HG03025 (cell line): ENCODE measurements around the gene TMIGD3.
"Not testable (repeated sequence)": the region's sequence is repeated elsewhere in the genome, so short reads cannot be mapped to it uniquely, and the experiment has no call there.

Experiments used
- ATAC-seq: cut with Tn5 transposase; IDR thresholded peaks from one replicate; pipeline ENCODE4 v1.9.1; 2021; ENCODE audit warnings: mild to moderate bottlenecking, moderate library complexity; ENCODE audit not compliant: unreplicated experiment, low FRiP score

Gene TMIGD3

GRCh38 chr1:111503585-111504060 is at the start of gene TMIGD3, which contains the start of gene ADORA3:
TMIGD3 (minus strand) TSS chr1:111503633; CDS start chr1:111503354, 279 bp downstream.
ADORA3 (minus strand) TSS chr1:111503633; CDS start chr1:111503354, 279 bp downstream.
- ATAC-seq: no peak

GRCh38 chr1:111553196-111553595 is 49.8 kb upstream of the TMIGD3 start:
- no peak for ATAC-seq

- ATAC-seq: no peak
Observed at GRCh38 chr1:111552587-111552986, 49.2 kb upstream of the TMIGD3 start.

DNA sequence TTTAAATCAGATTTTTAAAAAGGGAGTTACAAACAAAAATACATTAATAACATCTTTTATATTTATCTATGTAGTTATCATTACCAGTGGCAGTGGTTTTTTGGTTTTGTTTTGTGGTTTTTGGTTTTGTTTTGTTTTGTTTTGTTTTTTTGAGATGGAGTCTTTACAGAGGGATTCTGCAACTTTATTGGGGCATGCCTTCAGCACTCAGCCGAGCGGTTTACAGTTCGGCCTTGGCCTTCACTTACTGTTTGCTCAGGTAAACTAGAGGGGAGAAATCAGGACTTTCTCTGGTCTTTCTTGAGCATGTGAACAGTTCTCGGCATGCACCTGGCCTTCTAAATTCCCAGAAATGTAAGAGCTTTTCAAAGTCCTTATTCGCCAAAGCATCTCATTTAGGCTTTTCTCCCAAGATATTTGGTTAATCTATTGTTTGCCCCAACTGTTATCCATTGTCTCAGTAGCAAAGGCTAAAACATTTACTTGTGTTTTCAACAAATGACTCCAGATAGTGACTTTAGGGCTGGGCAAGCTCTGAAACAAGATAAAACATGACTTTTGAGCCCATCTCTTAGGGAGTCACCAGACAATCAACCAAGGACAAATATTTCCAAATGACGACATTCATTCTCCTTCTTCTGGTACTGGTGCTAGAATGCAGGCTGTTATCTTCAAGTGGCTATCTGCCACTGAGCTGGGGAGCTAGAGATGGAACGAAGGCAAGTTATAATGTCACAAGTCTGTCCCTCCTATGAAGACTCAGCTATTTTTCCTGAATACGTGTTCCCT is 48.4 kb upstream of the TMIGD3 start:
- ATAC-seq: no peak

GRCh38 chr1:111547786-111548185 is 44.4 kb upstream of the TMIGD3 start:
- not testable (repeated sequence) for ATAC-seq

DNA sequence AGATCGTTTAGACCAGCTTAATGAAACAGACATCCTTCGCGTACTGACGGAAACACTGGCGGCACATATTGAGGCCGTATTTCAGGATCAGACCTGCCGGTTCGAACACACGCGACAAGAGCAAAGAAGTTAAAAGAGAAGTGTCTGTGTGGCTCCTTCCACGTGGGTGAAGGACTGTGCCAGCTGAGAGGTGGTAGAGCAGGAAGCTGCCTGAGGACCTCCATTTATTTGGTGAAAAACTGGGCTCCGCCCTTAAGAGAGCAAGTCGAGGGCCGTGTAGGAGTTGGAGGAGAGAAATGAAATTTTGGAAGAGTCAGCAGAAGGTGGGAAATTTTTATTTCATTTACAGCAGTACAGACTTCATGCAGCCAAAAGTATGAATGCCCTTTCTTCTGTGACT is 38.8 kb upstream of the TMIGD3 start:
- ATAC-seq: no peak

- no peak for ATAC-seq
Observed at GRCh38 chr1:111541721-111542120, 38.3 kb upstream of the TMIGD3 start.

GRCh38 chr1:111540928-111541327 is 37.5 kb upstream of the TMIGD3 start:
- ATAC-seq: no peak

DNA sequence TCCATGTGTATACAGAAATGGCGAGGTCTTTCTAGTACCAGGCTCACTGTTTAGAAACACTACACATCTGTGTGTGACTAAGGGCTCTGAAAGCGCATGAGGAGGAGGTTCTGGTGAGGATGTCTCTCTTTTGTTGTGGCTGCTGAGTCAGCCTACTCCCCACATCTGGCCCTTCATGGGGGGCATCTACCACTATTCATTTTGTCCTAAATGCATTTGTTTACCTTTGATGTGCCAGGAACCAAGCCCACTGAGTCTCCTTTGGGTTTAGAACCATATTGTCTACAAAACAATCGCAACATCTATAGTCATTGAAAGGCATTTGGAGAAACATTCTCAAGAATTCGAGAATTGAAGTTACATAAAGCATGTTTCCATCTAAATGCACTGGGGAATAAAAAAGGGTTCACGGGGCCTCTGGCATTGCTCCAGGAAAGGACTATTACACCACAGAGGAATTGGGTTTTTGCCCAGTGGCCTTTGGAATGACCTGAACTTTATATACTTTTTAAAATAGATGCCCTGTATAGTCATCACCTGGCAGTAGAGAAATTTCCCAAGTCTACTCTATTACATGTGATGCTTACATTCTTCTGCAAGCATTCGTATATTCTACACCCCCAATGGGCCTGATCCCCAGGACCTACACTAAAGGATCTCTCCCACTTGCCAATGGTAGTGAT is 35.1 kb upstream of the TMIGD3 start:
- ATAC-seq: no peak

DNA sequence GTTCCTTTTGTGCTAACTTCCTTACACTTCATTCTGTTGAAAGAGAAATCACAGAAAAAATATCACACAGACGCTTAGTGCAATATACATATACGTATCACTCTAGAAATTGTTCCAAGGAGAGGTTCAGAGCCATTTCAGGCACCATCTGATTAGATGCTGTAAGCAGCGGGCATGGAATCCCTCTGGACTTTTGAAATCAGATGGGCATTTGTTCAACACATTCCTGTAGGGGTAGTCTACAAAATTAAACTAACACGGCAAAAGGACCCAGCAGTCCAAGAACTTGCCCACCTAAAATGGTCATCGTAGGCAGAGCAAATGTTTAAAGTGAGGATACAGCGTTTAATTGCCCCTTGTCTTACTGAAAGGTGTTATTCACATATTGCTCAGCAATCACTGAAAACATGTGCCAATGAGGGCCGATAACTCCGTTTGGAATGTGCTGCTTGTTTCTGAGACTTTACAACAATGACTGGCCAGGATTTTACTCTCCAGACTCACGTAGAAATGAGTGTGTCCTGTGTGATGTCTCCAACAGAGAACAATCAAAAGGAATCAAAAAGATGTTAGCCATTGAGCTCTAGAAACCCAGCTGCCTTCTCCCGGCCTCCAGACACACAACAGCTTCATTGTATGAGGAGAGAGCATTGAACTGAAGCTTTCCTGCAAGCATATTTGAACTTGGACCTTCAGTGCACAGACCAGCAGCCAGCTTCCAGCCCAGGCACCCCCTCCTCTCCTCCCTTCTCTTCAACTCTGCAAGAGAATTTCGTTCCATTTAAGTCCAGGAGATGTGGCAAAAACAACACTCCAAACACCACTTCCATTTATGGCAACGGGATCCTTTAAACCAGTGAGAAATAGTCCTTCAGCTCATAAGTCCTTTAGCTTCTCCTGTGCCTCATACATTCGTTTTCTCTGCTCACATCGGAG is 32.1 kb upstream of the TMIGD3 start:
- no peak for ATAC-seq

- no peak for ATAC-seq
Observed at GRCh38 chr1:111520053-111520452, 16.6 kb upstream of the TMIGD3 start.

DNA sequence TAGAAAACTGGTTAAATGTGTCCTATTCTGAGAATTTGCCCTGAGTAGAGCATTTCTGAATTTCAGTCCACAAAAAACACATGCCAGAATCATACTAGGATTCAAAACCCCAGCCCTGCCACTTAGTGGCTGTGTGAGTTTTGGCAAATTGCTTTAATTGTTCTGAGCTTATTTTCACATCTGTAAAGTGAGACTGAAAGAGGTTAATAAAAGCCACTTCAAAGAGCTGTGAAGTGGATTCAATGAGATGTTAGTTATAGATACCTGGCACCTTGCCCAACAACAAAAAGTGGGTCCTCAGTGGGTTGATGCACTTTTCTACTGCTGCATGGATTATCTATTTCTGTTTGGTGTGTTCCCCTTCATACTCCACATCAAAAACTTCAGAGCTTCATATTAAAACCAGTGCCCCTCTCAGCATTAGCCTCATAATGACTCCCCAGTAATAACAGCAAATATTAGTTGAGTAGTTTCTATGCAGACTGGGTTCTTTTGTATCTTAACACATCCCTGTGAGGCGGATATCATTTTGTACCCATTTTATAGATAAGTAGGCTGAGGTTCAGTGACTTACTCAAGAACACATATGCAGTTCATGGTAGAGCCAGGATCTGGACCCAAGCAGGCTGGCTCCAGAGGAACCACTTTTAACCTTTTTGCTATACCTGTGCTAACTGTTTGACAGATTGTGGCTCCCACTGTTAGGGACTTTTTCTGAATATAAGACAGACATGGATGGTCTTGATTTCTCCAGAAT is 14.2 kb upstream of the TMIGD3 start:
- ATAC-seq: no peak

DNA sequence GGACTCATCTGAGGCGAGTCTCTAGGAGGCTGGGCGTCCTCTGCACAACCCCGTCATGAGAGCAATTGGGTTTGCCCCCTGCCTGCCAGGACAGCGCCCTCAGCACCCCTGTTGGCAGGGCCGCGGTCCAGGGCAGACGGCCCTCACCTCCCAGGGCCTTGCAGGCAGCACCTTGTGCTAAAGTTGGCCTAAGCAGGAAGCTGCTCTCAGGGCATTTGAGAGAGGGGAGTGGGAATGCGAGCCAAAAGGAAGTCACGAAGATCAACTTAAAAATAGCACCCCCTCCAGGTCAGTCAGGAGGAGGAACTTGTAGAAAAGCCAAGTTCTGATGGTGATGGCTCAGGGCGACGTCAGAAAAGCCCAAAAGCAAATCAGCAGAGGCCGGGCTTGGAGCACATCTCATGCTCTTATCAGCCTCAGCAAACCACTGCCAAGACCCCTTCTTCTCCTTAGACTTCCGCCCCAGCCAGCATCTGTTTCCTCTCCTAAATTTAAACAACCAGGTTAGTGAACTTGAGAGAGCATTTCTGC is 12.6 kb upstream of the TMIGD3 start:
- no peak for ATAC-seq

- ATAC-seq: no peak
Observed at GRCh38 chr1:111515291-111516004, 12.0 kb upstream of the TMIGD3 start.

GRCh38 chr1:111513410-111514020 is 10.1 kb upstream of the TMIGD3 start:
- ATAC-seq: no peak

DNA sequence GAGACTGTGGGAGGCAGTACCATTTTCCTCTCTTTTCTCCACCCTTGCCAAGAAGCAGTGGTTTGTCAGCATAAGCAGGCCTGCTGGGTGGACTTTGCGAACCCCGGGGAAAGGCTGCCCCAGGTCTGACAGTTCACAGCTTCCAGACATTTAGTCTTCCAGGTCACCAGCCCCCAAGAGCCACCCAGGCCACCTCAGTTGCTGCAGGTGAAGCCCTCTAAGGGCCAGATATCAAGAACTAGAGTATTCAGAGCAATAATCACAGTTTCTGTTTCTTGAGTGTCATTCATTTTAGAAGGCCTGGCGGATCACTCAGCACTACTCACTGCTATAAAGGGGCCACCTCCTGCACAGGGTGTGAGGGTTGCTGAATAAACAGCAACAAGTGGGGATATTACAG is 9.5 kb upstream of the TMIGD3 start:
- no peak for ATAC-seq

- ATAC-seq: no peak
Observed at GRCh38 chr1:111512132-111512889, 8.9 kb upstream of the TMIGD3 start.

- no peak for ATAC-seq
Observed at GRCh38 chr1:111511370-111511769, 7.9 kb upstream of the TMIGD3 start.
